Colonic mucosa (tissue), 4 donors: ENCODE measurements around the gene NOL4L. TPM values are rescaled to one million over a fixed set of nuclear protein-coding genes. Genes with fewer than 3 reads are reported as not detected.

Source experiments
- DNase-seq: peaks from one replicate; pipeline ENCODE4 v3.0.0-alpha.2; 2020
- H3K27ac ChIP-seq: fragments of 200-600 bp; one replicate; pipeline ENCODE4 v1.8.0; 2021
- H3K27me3 ChIP-seq: fragments of 200-600 bp; one replicate; pipeline ENCODE4 v1.8.0; 2021
- H3K36me3 ChIP-seq: fragments of 200-600 bp; one replicate; pipeline ENCODE4 v1.8.0; 2021
- H3K4me1 ChIP-seq: fragments of 200-600 bp; one replicate; pipeline ENCODE4 v1.8.0; 2021; ENCODE audit warnings: mild to moderate bottlenecking
- H3K4me3 ChIP-seq: fragments of 200-600 bp; one replicate; pipeline ENCODE4 v1.8.0; 2021
- H3K9ac ChIP-seq, 2 donors: one replicate each; pipeline ENCODE4 v1.7.0; 2013; ENCODE audit warnings: control low read depth in 2 of 2, low read depth in 2 of 2, low read length in 2 of 2
- H3K9me3 ChIP-seq: fragments of 200-600 bp; one replicate; pipeline ENCODE4 v1.8.0; 2021
- intact Hi-C: fragments of 100-400 bp; cut with DNase I; formaldehyde crosslinking; loops from one replicate; pipeline ENCODE4 v1.14.1; 2022
- total RNA-seq, 2 donors: library from RNA; stranded (reverse); fragmentation: NEBNext Ultra II Directional in 1 of 2; extraction: Animal tissue kit (Norgen Biotek cat#: 25700) in 1 of 2; gene quantifications; one replicate each; pipeline ENCODE4 v1.2.1, GENCODE V29; 2021
- TF ChIP-seq, protein P1 (sequence below): fragments of 200-600 bp; IDR thresholded peaks from one replicate; pipeline ENCODE4 v1.8.0; 2022; ENCODE audit warnings: antibody characterized with exemption, mild to moderate bottlenecking
- donor health status: healthy.
- donor health status: DM: no; HTN: no; CAD: no.
- donor health status: DM: no; HTN: no; CAD: no.

NOL4L gene
- total RNA-seq, 2 donors from 2014 or later = 54.2 to 58.0 TPM

- Histone ChIP-seq H3K4me1 (peaks cover 4% of the 10 kb centered on the region), H3K27me3 (peaks cover 5% of the 10 kb centered on the region), H3K9me3 (no peaks in the 10 kb centered on the region), H3K27ac (no peak overlapping the region), H3K4me3 (no peak overlapping the region), H3K36me3 (no peaks in the 10 kb centered on the region), H3K9ac (no peak overlapping the region)
- no peak for DNase-seq
- TF ChIP-seq, protein P1, sequence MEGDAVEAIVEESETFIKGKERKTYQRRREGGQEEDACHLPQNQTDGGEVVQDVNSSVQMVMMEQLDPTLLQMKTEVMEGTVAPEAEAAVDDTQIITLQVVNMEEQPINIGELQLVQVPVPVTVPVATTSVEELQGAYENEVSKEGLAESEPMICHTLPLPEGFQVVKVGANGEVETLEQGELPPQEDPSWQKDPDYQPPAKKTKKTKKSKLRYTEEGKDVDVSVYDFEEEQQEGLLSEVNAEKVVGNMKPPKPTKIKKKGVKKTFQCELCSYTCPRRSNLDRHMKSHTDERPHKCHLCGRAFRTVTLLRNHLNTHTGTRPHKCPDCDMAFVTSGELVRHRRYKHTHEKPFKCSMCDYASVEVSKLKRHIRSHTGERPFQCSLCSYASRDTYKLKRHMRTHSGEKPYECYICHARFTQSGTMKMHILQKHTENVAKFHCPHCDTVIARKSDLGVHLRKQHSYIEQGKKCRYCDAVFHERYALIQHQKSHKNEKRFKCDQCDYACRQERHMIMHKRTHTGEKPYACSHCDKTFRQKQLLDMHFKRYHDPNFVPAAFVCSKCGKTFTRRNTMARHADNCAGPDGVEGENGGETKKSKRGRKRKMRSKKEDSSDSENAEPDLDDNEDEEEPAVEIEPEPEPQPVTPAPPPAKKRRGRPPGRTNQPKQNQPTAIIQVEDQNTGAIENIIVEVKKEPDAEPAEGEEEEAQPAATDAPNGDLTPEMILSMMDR = no peak
- intact Hi-C loops = no loop called here
Measured at GRCh38 chr20:32624687-32625345, 39.7 kb upstream of the NOL4L start.

DNA sequence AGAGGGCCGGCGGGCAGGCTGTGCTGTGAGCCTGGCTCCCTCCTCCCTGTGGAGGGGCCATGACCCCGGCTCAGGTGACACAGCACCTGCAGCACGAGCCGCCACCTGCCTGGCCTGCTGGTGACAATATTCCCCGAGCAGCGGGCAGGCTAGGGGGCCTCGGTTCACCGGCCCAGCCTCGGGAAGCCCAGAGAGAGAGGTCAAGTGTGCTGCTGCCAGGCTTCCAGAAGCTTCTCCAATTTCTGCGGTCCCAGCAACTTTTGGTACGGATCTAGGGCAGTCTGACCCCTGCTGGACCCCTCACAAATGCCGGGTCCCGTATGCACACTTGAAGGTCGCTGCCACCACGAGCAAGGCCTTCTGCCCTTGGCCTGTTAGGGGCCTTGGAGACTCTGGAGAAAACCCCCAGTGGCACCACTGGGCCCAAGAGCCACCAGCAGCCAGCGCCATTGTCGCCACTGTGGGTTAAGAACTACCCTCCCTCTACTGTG lies 38.6 kb upstream of the NOL4L start:
- intact Hi-C loops = no loop called here
- Histone ChIP-seq H3K36me3 (no peaks in the 10 kb centered on the region), H3K27ac (no peak overlapping the region), H3K27me3 (peaks cover 5% of the 10 kb centered on the region), H3K9ac (no peak overlapping the region), H3K4me1 (peaks cover 4% of the 10 kb centered on the region), H3K9me3 (no peaks in the 10 kb centered on the region), H3K4me3 (no peak overlapping the region)
- TF ChIP-seq, protein P1 = no peak
- no peak for DNase-seq

- H3K9ac ChIP-seq = no peak overlapping the region
- no peak overlapping the region for H3K4me3 ChIP-seq
- TF ChIP-seq, protein P1 = no peak
- peaks cover 4% of the 10 kb centered on the region for H3K4me1 ChIP-seq
- no peak for DNase-seq
- H3K27me3 ChIP-seq = peaks cover 5% of the 10 kb centered on the region
- no peaks in the 10 kb centered on the region for H3K36me3 ChIP-seq
- no peak overlapping the region for H3K27ac ChIP-seq
- intact Hi-C loops = no loop called here
- H3K9me3 ChIP-seq = no peaks in the 10 kb centered on the region
Measured at GRCh38 chr20:32622585-32623468, 37.7 kb upstream of the NOL4L start.

- no peak overlapping the region for H3K27ac ChIP-seq
- no peaks in the 10 kb centered on the region for H3K9me3 ChIP-seq
- H3K27me3 ChIP-seq = peaks cover 2% of the 10 kb centered on the region
- no peak overlapping the region for H3K9ac ChIP-seq
- no peak for DNase-seq
- peaks cover under 1% of the 10 kb centered on the region for H3K4me1 ChIP-seq
- intact Hi-C loops = no loop called here
- no peak overlapping the region for H3K4me3 ChIP-seq
- TF ChIP-seq, protein P1 = no peak
- no peaks in the 10 kb centered on the region for H3K36me3 ChIP-seq
Measured at GRCh38 chr20:32621891-32622584, 36.9 kb upstream of the NOL4L start.
